ENCODE measurements around the gene CEACAM16.

Gene CEACAM16

DNA sequence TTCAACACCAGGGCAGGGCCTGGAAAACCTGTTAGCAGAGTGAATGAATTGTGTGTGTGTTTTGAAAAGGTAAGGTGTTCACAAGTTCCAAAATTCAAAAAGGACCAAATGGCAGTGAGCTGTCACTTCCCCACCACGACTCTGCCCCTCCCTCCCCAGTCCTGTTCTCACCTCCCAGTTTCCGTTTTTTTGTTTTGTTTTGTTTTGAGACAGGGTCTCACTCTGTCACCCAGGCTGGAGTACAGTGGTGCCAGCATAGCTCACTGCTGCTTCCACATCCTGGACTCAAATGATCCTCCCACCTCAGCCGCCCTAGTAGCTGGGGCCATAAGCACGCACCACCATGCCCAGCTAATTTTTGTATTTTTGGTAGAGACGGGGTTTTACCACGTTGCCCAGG is 29.2 kb downstream of the CEACAM16 start:
- no peak for DNase-seq

DNA sequence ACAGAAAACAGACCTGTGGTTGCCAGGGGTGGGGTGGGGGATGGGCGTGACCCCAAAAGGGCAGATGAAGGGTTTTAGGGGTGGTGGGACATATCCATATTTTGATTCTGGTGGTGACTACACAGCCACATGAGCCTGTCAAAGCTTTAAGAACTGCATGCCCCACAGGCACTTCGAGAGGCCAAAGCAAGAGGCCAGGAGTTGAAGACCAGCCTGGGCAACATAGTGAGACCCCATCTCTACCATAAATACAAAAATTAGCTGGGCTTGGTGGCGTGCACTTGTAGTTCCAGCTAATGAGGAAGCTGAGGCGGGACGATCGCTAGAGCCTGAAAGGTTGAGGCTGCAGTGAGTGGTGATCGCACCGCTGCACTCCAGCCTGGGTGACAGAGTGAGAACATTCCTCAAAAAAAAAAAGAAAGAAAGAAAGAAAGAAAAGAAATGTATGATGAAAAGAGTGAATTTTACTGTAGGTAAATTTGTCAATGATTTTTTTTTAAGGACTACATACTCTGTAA is 30.6 kb downstream of the CEACAM16 start:
- DNase-seq, result no peak

DNA sequence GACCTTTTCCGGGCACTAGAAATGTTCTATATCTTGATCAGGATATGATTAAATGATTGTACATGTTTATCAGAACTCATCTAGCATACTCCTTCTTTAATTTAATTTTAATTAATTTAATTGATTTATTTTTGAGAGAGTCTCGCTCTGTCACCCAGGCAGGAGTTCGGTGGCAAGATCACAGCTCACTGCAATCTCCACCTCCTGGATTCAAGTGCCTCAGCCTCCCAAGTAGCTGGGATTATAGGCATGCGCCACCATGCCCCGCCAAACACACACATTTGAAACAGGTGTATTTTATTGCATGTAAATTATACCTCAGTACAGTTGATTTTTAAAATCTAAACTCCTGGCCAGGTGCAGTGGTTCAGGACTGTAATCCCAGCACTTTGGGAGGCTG is 32.1 kb downstream of the CEACAM16 start:
- DNase-seq, result no peak

DNA sequence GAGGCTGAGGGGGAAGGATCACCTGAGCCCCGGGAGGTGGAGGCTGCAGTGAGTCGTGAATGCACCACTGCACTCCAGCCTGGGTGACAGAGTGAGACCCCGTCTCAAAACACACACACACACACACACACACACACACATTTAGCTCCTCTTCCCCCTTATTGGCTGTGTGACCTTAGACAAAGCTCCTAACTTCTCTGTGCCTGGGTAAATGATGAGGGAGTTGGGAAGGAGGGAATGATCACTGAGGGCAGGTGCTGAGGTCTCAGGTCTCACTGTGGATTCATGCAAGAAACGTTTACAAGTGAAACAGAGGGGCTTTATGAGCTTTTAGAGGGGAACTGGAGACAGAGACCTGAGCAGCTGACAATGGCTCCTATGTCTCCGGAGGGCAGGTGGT is 32.7 kb downstream of the CEACAM16 start:
- DNase-seq, result no peak

DNA sequence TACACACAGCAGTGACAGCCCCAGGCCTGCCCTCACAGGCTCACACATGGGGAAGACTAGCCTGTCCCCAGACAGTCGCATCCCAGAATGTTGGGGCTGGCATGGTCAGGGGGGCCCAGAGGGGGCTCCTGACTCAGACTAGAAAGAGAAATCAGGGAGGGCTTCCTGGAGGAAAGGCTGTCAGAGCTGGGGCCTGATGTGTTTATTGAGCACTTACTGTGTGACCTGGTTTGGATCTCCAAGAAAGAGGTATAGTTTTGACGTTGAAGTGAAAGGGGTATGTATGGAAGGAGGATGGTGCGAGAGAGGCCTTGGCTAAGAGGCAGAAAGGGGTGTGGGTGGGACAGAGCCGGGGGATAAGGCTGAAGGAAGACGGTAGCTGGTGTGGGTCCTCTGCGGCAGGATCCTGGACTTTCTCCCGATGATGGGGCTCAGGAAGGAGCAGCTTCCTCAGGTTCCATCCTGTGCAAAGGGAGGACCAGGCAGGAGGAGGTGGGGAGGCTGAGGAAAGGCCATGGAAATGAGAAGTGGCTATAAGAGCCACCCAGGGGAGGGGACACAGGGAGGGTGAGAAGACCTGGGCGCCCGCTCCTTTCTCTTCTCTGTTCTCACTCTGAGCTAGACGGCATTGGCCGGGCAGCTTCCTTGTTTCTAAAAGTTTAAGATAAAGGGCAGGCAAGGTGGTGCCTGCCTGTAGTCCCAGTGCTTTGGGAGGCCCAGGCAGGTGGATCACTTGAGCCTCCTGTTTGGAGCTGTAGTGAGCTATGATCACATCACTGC is 33.5 kb downstream of the CEACAM16 start:
- no peak for DNase-seq

DNA sequence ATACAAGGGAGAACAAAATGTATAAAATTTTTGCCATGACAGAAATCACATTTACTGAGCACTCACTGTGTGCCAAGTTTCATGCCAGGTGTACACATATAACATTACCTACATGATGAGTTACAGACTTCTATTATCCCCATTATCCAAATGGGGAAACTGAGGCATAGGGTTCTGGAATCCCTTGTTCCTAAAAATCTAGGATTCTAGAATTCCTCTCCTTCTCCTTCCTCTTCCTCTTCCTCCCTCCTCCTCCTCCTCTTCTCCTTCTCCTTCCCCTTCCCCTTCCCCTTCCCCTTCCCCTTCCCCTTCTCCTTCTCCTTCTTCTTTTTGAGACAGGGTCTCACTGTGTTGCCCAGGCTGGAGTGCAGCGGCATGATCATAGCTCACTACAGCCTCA is 35.4 kb downstream of the CEACAM16 start:
- DNase-seq, result no peak

DNA sequence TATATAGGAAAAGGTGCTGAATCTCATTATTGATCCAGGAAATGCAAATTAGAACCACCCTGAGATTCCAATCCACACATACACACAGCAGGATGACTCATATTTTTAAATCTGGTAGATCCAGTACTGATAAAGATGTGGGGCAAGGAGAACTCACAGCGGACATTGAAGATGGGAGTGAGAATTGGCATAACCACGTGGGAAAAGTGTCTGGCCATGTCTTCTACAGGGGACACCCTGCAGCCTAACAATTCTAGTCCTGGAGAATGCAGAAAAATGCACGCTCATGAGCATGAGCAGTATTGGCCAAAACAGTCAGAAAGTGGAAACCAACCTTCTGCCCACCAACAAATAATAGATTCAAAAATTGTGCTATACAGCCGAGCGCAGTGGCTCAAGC is 36.1 kb downstream of the CEACAM16 start:
- no peak for DNase-seq

DNA sequence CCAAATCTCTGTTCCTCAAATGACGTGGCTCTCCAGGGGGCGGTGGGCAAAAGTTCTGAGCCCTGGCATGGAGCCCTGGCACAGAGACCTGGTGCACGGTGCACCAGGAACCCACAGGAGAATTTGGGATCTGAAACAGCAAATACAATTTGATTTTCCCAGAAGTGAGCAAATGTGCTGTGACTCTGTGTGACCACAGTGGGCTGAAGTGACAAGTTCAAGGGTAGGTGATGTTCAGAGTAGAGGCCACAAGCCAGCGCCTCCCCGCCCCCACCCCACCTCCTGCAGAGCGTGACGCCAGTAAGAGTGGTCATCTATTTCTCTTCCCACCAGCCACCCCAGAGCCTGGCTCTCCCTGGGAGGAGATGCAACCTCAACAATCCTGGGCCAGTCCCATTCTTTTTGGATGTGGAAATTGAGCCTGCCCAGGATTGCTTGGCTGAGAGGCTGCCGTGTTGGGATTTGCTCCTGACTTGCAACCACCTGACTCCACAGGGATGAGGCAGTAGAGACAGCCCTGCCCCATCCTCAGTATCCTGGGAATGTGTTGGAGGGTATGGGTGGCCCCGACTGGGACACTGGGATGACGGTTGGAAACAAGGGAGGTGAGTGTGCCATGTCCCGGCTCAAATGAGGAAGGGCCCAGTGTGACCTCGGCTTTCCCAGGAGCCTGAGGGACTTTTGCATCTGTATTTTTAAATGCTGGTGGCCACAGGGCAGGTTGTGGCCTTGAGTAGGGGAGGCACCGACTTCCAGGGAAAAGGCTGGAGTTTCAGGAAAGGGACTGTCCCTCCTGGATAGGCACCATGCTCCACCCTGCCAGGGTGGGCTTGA is 38.5 kb downstream of the CEACAM16 start:
- DNase-seq, result no peak

DNA sequence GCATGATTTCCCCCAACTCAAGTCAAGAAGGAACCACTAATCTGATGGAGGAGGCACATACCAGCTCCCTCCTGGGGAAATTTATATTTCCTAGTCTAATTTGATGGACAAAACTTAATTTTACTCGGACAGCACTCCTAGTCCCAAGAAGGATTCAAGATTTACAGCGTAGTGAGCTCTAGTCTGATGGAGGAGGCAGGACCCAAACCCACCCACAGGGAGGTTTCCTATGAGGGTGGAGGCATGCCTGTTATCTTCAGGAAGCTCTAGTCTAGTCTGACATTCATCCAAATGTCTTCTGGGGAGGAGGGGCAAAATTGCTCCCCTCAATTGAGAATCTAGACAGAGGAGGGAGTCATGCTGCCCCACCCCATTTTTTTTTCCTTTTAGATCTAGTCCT is 39.2 kb downstream of the CEACAM16 start:
- no peak for DNase-seq

DNA sequence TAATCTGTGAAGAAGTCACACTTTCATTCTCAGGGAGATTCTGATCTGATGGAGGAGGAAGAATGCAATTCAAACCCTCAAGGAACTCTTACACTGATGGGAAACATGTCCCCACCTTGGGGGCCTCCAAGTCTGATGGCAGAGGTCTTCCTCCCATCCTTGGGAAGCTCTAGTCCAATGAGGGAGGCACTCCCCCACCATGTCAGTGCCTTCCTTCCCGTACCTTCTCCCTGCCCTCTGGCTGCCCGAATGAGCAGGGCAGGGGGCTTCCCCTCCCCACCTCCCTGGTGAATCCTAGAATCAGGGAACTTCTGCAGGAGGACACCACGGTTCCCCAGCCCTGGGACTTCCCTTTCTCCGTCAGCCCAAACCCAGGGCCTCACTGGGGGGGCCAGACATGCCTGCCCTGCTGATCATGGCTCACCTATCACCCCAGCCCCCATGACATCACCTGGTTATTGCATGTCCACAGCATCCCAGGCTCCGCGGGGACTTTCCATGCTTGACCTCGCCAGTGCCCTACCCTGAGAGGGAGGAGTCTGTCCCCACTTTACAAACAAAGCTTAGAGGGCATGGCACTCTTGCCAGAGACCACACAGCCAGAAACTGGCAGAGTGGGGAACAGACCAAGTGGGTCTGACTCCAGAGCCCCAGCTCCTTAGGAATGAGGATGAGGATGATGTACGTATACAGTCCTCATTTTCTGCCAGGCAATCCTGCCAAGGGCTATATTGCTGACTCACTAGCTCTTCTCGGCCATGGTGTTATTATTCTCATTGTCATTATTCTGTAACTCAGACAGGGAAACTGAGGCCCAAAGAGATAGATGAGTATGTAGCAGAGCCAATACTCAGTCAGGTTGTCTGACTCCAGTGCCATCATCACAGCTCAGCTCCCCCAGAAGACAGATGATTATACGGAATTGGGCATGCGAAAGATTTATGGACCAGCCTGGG is 39.9 kb downstream of the CEACAM16 start:
- DNase-seq, result no peak

DNA sequence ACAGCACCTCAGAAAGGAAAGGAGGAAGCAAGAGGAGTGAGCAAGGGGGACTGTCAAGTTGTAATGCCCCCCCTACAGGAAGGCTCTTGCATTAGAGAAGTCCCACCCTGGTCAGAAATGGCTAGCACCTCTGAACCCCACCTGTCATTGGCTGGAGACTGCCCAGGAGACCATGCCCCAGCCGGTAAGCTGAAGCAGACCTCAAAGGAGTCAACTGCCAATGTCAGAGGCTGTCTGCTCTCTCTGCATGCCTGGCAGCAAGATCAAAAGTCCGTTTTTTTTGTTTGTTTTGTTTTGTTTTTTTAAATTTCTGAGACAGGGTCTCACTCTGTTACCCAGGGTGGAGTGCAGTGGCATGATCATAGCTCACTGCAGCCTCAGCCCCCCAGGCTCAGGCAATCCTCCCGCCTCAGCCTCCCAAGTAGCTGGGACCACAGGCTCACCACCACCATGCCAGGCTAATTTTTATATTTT is 41.4 kb downstream of the CEACAM16 start:
- DNase-seq, result no peak

DNA sequence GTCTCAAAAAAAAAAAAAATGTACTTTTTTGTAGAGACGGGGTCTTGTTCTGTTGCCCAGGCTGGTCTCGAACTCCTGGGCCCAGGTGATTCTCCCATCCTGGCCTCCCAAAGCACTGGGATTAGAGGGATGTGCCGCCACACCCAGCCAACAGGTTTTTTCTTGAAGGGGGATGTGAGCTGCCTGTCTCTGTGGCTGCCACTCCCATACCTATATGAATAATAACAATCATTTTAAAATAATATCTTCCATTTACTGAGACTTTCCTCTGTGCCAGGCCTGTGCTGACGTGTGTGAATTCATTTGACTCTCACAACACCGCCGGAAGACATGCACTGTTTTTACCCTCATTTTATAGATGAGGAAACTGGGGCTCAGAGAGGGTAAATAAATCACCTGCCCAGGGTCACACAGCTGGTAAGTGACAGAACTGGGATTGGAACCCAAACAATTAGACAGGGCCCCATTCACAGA is 42.3 kb downstream of the CEACAM16 start:
- DNase-seq, result no peak

DNA sequence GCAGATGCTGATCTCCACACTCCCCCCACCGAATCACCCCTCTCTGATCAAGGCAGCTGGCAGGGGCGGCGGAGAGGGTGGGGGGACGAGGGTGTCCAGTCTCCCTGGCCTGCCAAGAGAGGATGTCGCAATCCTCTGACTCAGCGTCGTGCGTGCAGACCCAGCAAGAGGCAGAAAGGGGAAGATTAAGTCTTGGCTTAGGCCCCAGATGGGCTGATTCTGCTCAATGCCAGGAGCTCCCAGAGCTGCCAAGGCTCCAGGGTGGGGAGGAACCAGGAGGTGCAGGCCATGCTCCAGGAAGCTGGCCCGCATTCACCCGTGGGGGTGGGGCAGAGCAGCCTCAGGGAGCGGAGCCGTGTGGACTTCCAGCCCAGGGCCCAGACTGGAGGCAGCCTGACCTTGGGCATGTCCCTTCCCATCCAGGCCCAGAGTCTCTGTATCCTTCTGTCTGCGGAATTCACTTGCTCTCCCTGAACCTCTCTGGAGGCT is 42.9 kb downstream of the CEACAM16 start:
- DNase-seq, result peak; percentile 68

DNA sequence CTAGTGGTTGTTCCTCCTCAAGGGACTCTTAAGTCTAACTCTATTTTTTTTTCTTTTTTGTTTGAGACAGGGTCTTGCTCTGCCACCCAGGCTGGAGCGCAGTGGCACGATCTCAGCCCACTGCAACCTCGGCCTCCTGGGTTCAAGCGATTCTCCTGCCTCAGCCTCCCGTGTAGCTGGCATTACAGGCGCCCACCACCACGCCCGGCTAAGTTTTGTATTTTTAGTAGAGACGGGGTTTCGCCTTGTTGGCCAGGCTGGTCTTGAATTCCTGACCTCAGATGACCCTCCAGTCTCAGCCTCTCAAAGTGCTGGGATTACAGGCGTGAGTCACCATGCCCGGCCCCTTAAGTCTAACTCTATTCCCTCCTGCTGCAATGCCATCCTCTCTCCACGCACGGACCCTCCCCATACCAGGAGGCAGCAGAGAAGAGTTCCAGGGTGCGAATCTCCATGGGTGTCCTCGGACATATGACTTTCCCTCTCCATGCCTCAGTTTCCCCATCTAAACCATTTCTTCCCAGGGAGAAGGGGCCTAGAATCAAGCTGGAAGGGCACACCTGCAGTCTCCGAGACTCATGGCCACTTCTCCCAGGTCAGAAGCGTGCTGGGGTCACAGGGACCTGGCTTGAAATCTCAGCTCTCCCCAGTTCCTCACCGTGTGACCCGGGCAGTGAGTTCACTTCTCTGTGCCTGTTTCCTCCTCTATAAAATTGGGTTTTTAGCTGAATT is 43.5 kb downstream of the CEACAM16 start:
- DNase-seq, result no peak

DNA sequence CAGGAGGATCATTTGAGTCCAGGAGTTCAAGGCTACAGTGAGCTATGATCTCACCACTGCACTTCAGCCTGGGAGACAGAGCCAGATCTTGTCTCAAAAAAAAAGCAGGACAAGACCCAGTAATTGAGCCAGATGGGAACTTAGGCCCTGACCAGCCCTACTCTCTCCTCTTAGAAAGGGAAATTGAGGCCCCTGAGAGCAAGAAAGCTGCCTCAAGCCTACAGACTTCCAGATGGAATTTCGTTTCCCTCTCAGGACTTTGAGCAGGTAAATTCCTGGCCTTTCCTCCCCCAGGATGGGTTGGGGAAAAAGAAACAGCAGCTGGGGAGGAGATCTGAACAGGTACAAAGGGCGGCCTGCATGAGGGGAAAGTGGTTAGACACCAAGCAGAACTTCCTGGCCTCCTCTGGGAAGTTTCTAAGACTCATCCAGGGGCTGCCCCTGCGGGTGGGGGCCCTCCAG is 46.0 kb downstream of the CEACAM16 start:
- no peak for DNase-seq

DNA sequence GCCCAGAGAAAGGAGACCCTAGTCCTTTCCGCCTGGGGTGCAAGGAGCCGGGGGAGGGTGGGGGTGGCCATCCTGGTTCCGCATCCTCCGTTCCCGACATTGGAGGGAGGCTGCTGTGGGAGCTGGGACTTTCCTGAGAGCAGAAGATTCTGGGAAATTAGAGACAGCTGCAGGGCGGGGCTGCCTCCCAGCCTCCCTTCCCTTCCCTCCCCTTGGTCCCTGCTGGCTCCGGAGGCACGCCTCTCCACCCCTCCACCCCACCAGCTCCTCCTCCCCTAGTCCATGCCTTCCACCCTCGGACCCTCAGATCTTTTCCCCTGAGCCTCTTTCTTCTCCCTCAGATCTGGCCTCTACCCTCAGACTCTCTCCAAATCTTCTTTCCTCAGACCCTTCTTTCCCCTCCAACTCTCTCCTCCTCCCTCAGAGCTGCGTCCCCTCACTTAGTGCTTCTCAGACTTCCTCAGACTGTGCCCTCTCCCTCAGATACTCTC is 46.4 kb downstream of the CEACAM16 start:
- no peak for DNase-seq

DNA sequence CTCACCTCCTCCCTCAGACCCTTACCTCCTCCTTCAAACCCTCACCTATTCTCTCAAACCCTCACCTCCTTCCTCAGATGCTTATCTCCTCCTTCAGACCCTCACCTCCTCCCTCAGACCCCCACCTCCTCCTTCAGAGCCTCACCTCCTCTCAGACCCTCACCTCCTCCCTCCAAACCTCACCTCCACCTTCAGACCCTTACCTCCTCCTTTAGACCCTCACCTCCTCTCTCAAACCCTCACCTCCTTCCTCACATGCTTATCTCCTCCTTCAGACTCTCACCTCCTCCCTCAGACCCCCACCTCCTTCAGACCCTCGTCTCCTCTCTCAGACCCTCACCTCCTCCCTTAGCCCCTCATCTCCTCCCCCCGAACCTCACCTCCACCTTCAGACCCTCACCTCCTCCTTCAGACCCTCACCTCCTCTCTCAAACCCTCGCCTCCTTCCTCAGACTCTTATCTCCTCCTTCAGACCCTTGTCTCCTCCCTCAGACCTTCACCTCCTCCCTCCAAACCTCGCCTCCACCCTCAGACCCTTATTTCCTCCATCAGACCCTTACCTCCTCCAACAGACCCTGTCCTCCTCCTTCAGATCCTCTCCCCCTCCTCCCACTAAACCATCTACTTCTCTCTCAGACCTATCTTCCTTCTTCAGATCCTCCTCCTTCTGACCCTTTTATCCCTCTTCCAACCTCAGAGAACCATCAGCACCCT is 47.1 kb downstream of the CEACAM16 start:
- no peak for DNase-seq

DNA sequence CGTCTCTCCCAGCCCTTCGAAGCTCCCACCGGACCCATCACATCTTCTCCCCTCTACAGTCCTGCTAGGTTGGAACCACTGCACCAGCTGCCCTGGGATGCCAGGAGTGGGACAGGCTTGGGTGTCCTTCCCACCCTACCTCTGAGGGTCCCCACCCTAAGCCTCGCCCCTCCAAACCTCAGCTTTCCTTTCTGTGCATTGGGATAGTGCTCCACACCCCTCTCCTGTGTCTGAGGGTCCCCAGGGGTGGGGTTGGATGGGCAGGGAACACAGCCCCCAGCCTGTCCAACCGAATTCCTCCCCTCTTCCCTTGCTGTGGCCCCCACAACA is 47.6 kb downstream of the CEACAM16 start:
- no peak for DNase-seq

DNA sequence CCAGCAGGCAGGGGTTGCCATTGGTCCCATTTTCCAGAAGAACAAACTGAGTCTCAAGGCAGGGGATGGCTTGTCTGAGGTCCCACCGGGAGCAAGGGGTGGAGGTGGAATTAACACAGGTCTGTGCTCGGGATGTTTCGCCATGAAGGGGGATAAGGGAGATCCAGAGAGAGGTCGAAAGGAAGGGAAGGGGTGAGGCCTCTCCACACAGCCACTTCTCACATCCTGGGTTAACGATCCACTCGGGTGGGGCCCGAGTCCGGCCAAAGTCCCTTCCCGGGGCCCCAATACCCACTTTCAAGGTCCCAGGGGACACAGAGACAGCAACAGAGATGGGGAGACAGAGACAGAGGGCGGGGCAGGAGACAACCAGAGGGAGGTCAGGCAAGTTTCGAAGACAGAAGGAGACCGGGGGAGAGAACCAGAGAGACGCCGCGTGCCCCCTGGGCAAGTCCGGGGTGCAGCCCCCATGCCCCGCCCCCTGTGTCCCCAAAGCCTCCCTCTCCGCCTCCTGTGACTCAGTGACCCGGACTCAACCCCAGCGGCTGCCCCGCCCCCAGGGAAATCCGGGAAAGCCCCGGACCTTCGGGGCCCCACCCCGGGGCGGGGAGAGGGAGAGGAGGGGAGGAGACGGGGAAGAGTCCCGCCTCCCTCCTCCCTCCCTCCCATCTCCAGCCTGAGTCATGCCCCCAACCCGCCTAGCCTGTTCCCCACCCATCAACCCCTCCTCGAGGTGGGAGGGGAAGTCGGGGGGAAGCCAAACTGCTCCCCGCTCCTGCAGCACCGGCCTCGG is 48.2 kb downstream of the CEACAM16 start:
- DNase-seq, result peak; percentile 6
